NT2/D1 (cell line): Measurements from ENCODE around the gene RPA1.

Experiments
- SUZ12 ChIP-seq: IDR thresholded peaks from 2 replicates; pipeline ENCODE4 v1.6.1; 2011; ENCODE audit not compliant: insufficient read length, insufficient read depth; ENCODE audit errors: extremely low read depth
- YY1 ChIP-seq: IDR thresholded peaks from 2 replicates; pipeline ENCODE4 v1.6.1; 2011; ENCODE audit not compliant: insufficient read length, insufficient read depth
- ZNF274 ChIP-seq: IDR thresholded peaks from 2 replicates; pipeline ENCODE4 v1.6.1; 2011; ENCODE audit warnings: mild to moderate bottlenecking, low read depth, low read length

DNA sequence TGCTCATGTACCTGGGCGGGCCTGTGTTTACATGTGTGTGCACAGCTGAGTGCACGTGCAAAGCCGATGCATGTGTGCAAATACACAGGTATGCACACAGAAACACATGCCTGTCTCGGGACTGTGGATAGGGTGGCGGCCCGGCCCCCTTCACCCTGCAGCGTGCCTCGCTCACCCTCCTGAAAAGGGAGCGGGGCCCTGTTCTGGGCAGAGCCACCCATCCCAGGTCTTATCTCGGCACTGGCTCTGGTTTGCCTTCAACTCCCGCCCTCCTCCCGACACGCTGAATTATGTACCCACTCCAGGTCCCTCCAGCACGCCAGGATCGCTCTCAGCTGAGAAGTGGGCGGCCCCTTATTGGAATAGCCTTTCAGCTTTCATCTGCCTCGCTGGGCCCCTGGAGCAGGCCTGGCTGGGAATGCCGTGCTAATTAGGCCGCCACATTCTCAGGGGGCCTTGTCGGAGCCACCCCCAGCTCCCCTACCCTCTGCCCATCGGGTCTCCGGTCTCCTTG lies 117.5 kb downstream of the RPA1 start:
- no peak for TF ChIP-seq YY1
- TF ChIP-seq ZNF274: no peak
- no peak for TF ChIP-seq SUZ12
